Dermis microvascular lymphatic vessel endothelial cell (primary cell): ENCODE measurements around the gene AAK1. TPM values are rescaled to one million over a fixed set of nuclear protein-coding genes. Genes with fewer than 3 reads are reported as not detected.

Experiments
- DNase-seq, 2 donors: peaks; one replicate each; pipeline versions ENCODE4 v3.0.0 to v3.0.0-alpha.2; 2010; ENCODE audit warnings: low read depth in 2 of 2
- total RNA-seq: library from RNA; depleted of rRNA; stranded (reverse); fragments of >200 nt; gene quantifications from 2 replicates; pipeline ENCODE4 v1.2.1, GENCODE V29; 2014

AAK1 gene
- total RNA-seq, 1 donor from 2014 or later: 16.6 TPM

- no peak for DNase-seq
These were observed 148.5 kb downstream of the AAK1 start for GRCh38 chr2:69495008-69495407.

DNA sequence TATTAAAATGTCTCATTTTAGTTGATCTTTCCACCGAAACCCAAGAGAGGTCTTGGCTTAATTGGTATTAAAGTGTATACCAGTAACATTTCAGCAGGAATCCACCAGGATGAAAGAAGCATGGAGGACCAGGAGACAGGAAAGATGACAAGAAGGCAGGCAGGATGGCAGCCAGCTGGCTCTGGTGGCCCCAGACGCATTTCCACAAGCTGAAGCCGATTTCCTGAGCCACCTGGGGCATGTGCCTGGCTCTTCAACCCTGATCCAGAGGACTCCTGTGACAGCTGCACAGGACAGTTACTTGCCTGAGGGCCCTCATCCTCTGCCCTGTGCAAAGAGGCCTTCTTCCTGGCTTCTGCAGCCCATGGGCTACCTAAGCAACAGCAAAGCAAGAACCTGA lies 149.4 kb downstream of the AAK1 start:
- no peak for DNase-seq

- no peak for DNase-seq
These were observed 150.3 kb downstream of the AAK1 start for GRCh38 chr2:69493268-69493667.

GRCh38 chr2:69491864-69492263 lies 151.7 kb downstream of the AAK1 start:
- DNase-seq: no peak

- no peak for DNase-seq
These were observed 153.1 kb downstream of the AAK1 start for GRCh38 chr2:69490486-69490885.

GRCh38 chr2:69489793-69490192 lies 153.7 kb downstream of the AAK1 start:
- DNase-seq: no peak

DNA sequence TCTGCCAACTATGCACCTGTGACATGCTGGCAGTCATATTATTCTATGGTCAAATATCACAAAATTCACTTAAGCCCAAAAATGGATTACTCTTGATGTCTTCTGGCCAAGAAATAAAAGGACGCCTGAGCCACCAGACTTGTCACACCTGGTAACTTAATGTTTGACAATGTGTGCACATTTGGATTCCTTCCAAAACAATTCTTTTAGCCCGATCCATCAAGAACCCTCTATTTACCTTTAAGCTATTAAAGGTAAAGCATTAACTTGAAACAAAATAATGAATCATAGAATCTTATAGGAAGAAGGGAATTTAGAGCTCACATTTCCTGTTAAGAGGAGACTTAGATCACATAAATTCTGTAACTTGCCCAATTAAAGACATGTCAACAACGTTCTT lies 159.8 kb downstream of the AAK1 start:
- DNase-seq: no peak

DNA sequence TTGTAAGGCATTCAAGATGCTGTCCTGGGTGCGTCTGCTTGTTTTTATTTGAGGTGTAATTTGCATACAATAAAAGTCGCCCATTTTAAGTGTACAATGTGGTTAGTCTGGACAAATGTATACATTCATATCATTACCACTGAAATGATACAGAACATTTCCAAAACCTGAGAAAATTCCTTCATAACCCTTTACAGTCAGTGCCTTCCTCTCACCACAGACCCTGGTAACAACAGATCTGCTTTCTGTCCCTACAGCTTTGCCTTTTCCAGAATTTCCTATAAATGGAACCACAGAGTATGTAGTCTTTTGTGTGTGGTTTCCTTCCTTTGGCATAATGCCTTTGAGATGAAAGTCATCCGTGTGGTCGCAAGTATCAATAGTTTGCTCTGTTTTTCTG lies 160.5 kb downstream of the AAK1 start:
- peak; percentile 40 to 75 for DNase-seq

DNA sequence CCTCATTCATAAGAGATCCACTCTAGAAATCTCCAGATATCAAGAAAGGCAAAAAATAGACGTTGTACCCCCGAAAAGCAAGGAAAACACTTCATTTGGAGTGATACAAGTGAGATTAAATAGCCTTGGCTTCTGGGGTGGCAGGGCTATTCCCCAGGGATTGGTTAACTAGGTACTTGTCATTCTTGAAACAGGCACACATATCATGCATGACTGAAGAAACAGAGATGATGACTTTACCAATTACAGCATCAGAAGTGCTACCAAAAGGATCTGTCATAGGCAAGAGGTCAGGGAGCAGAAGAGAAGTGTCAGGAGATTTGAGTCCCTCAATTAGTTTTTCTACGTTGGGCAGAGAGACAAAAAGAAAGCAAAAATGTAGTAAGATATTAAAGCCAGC lies 161.1 kb downstream of the AAK1 start:
- DNase-seq: no peak

GRCh38 chr2:69481421-69481820 lies 162.1 kb downstream of the AAK1 start:
- no peak for DNase-seq

GRCh38 chr2:69477627-69478026 lies 165.9 kb downstream of the AAK1 start:
- DNase-seq: no peak

DNA sequence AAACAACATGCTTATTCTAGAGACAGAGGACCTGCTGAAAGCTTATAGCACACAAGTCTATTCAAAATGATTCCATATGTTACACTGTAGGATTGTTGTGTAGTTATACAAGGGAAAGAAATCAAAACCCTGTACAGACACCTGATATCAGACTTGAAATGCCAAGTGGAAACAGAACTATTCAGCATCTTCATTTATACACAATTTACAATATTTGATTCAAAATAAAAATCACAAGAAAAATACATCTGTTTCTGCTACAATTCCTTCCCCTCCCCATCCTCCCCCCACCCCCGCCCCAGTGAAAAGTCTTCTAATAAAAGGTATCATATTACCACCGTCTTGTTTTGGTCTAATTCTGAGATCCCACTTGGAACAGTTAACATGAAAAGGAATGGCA lies 168.9 kb downstream of the AAK1 start:
- no peak for DNase-seq

DNA sequence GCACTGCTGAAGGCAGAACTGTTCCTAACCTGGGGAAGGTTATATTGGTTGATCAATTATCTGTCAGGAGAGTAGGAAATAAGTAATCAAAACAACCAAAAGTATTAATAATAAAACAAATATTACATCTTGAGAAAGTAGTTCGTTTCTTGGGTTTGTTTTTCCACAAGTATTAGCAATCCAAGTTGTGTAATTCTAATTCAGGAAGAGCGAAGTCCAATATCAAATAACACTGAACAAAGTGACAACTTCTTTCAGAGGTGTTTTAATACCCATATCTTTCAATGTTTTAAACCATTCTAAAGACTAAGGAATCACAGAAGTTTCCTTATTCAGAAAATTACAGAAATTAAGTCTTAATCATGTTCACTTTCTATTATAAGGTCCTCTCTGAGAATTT lies 171.7 kb downstream of the AAK1 start:
- no peak for DNase-seq

- no peak for DNase-seq
These were observed 172.6 kb downstream of the AAK1 start for GRCh38 chr2:69470911-69471310.

- no peak for DNase-seq
These were observed 173.8 kb downstream of the AAK1 start for GRCh38 chr2:69469784-69470183.

GRCh38 chr2:69469375-69469774 lies 174.2 kb downstream of the AAK1 start:
- DNase-seq: no peak

GRCh38 chr2:69466728-69467127 lies 176.8 kb downstream of the AAK1 start:
- DNase-seq: no peak

GRCh38 chr2:69465513-69466456 lies 177.8 kb downstream of the AAK1 start:
- DNase-seq: no peak

GRCh38 chr2:69464575-69464974 lies 179.0 kb downstream of the AAK1 start:
- DNase-seq: no peak

DNA sequence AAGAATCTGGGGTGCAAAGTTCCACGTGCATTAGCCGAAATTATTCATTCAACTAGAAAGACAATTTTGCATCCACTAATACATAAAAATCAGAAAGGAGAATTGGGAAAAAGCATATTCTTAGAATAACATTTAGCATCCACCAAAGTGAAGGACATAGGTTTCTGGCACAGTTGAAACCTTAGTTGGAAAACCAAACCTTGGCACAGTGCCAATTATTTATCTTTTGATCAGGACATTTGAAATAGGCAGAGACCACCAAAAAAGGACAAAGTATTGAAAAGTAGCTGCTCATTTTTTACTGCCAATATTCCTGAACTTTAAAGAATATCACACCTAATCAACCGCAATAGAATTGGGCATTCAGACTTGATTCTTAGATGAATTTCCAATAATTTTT lies 180.8 kb downstream of the AAK1 start:
- no peak for DNase-seq

DNA sequence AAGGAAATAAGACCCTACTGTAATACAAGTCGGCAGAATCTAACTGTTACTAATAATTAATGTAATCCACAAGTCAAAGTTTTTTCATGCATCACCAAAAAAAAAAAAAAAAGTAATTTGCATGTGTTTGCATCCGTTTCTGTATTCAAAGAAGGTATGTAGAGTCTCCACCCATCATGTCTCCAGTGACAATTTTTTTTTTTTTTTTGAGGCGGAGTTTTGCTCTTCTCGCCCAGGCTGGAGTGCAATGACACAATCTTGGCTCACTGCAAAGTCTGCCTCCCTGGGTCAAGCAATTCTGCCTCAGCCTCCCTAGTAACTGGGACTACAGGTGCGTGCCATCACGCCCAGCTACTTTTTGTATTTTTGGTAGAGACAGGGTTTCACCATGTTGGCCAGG lies 182.1 kb downstream of the AAK1 start:
- DNase-seq: no peak

GRCh38 chr2:69459936-69460335 lies 183.6 kb downstream of the AAK1 start:
- DNase-seq: no peak

DNA sequence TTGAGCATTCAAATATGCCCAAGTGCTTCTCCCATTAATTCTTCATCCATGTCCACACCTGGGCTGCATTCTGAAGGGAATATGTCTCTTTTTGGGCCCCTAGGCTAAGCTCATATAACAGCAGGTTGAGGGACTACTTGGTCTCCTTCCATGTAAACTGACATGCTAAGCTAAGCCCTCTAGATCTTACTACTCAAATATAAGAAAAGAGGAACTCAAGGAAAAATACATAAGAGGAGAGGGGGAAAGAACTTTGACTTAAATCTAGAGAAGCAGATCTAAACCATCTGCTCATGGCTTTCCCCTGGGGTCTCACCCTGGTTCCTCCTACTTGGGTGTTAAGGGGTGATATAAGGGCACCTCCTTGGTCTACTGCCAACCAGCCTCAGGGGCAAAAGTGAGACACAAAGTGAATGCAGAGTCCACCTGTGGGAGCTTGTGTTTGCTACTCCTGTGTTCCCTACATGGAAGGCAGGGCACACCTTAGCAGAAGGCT lies 186.5 kb downstream of the AAK1 start:
- DNase-seq: no peak
